Activated T-cell treated with anti-CD3 and anti-CD28 coated beads, Interleukin-2, amount 50 U/mL, for 48 hours (primary cell): ENCODE data around the gene CADPS.

ENCODE experiments used
- DNase-seq, 2 experiments: peaks; one replicate each; pipeline ENCODE4 v3.0.0-alpha.2; 2020

CADPS gene

GRCh38 chr3:62481962-62482361 lies 393.3 kb downstream of the CADPS start:
- DNase-seq: no peak

GRCh38 chr3:62480056-62480455 lies 395.2 kb downstream of the CADPS start:
- no peak for DNase-seq

GRCh38 chr3:62479326-62479725 lies 395.9 kb downstream of the CADPS start:
- DNase-seq: no peak

- no peak for DNase-seq
Observed at GRCh38 chr3:62475306-62475705, 399.9 kb downstream of the CADPS start.

- DNase-seq: no peak
Observed at GRCh38 chr3:62467966-62468722, 407.1 kb downstream of the CADPS start.

- no peak for DNase-seq
Observed at GRCh38 chr3:62462788-62463187, 412.4 kb downstream of the CADPS start.

- DNase-seq: no peak
Observed at GRCh38 chr3:62462104-62462762, 413.0 kb downstream of the CADPS start.

- DNase-seq: no peak
Observed at GRCh38 chr3:62454916-62455315, 420.3 kb downstream of the CADPS start.

GRCh38 chr3:62453448-62453847 lies 421.8 kb downstream of the CADPS start:
- no peak for DNase-seq

GRCh38 chr3:62451211-62451887 lies 423.9 kb downstream of the CADPS start:
- no peak for DNase-seq

GRCh38 chr3:62446337-62446940 lies 428.8 kb downstream of the CADPS start:
- DNase-seq: no peak

GRCh38 chr3:62445275-62445674 lies 429.9 kb downstream of the CADPS start:
- no peak for DNase-seq

- no peak for DNase-seq
Observed at GRCh38 chr3:62439978-62440377, 435.2 kb downstream of the CADPS start.

- DNase-seq: no peak
Observed at GRCh38 chr3:62439176-62439813, 435.9 kb downstream of the CADPS start.

GRCh38 chr3:62436785-62437184 lies 438.4 kb downstream of the CADPS start:
- no peak for DNase-seq

GRCh38 chr3:62433396-62433795 lies 441.8 kb downstream of the CADPS start:
- no peak for DNase-seq

- no peak for DNase-seq
Observed at GRCh38 chr3:62421207-62421606, 454.0 kb downstream of the CADPS start.

GRCh38 chr3:62416144-62416543 lies 459.1 kb downstream of the CADPS start:
- no peak for DNase-seq

GRCh38 chr3:62415312-62415801 lies 459.9 kb downstream of the CADPS start:
- DNase-seq: no peak

GRCh38 chr3:62414786-62415185 lies 460.4 kb downstream of the CADPS start:
- DNase-seq: no peak

- DNase-seq: no peak
Observed at GRCh38 chr3:62413687-62414086, 461.5 kb downstream of the CADPS start.

GRCh38 chr3:62406945-62407344 lies 468.3 kb downstream of the CADPS start:
- DNase-seq: no peak

GRCh38 chr3:62405566-62405965 lies 469.6 kb downstream of the CADPS start:
- DNase-seq: no peak
